Neuronal stem cell (in vitro differentiated cells): ENCODE measurements around the gene ZDHHC13.

Source experiments
- DNase-seq: peaks from one replicate; pipeline ENCODE4 v3.0.0-alpha.2; 2013; ENCODE audit warnings: low spot score
- H2AFZ ChIP-seq: one replicate; pipeline ENCODE4 v1.6.1; 2013; ENCODE audit warnings: mild to moderate bottlenecking, low read length, inconsistent platforms
- H2AK5ac ChIP-seq: 2 replicates; pipeline ENCODE4 v1.6.1; 2013; ENCODE audit warnings: low read depth, mild to moderate bottlenecking, inconsistent platforms, low read length, moderate library complexity, mixed read lengths
- H2BK120ac ChIP-seq: 2 replicates; pipeline ENCODE4 v1.6.1; 2013; ENCODE audit warnings: low read depth, mild to moderate bottlenecking, inconsistent platforms, low read length, moderate library complexity, mixed read lengths
- H2BK12ac ChIP-seq: one replicate; pipeline ENCODE4 v1.6.1; 2013; ENCODE audit warnings: low read length, inconsistent platforms
- H2BK15ac ChIP-seq: 2 replicates; pipeline ENCODE4 v1.6.1; 2013; ENCODE audit warnings: mild to moderate bottlenecking, low read length, inconsistent platforms, mixed read lengths
- H2BK5ac ChIP-seq: one replicate; pipeline ENCODE4 v1.6.1; 2013; ENCODE audit warnings: inconsistent platforms, mild to moderate bottlenecking, low read length, moderate library complexity
- H3K14ac ChIP-seq: one replicate; pipeline ENCODE4 v1.6.1; 2013; ENCODE audit warnings: low read length, inconsistent platforms
- H3K18ac ChIP-seq: 2 replicates; pipeline ENCODE4 v1.6.1; 2013; ENCODE audit warnings: low read length, inconsistent platforms
- H3K23ac ChIP-seq: 2 replicates; pipeline ENCODE4 v1.6.1; 2013; ENCODE audit warnings: low read depth, mild to moderate bottlenecking, mixed read lengths, low read length, inconsistent platforms; ENCODE audit not compliant: poor library complexity
- H3K27ac ChIP-seq: replicated peaks from 3 replicates; pipeline ENCODE4 v1.5.1; 2013; ENCODE audit warnings: low read length, inconsistent platforms
- H3K27me3 ChIP-seq, 3 experiments: 2 replicates each; pipeline ENCODE4 v1.6.1; 2013; ENCODE audit warnings: low read length in 3 of 3, mild to moderate bottlenecking in 2 of 3, inconsistent platforms in 1 of 3, low read depth in 1 of 3, mixed read lengths in 1 of 3, moderate library complexity in 1 of 3; ENCODE audit not compliant: control insufficient read depth in 3 of 3, insufficient read depth in 3 of 3
- H3K36me3 ChIP-seq, 2 donors: replicated peaks in 1 of 2; 2 replicates each; pipeline ENCODE4 v1.6.1; 2013; ENCODE audit warnings: low read length in 2 of 2; ENCODE audit not compliant: control insufficient read depth in 2 of 2, insufficient read depth in 2 of 2
- H3K4ac ChIP-seq: 2 replicates; pipeline ENCODE4 v1.6.1; 2013; ENCODE audit warnings: inconsistent platforms, mild to moderate bottlenecking, low read length, moderate library complexity
- H3K4me1 ChIP-seq, 2 donors: 1 replicate in 1 of 2; 2 replicates in 1 of 2; pipeline ENCODE4 v1.6.1; 2013; ENCODE audit warnings: low read length in 2 of 2, low read depth in 1 of 2; ENCODE audit not compliant: control insufficient read depth in 2 of 2, insufficient read depth in 1 of 2
- H3K4me2 ChIP-seq: one replicate; pipeline ENCODE4 v1.6.1; 2013; ENCODE audit warnings: mild to moderate bottlenecking, low read length, inconsistent platforms; ENCODE audit not compliant: insufficient read depth, poor library complexity, severe bottlenecking
- H3K4me3 ChIP-seq, 2 donors: 2 replicates each; pipeline ENCODE4 v1.5.1; 2013; ENCODE audit warnings: low read length in 2 of 2, mild to moderate bottlenecking in 2 of 2, inconsistent platforms in 1 of 2, moderate library complexity in 1 of 2
- H3K79me1 ChIP-seq: one replicate; pipeline ENCODE4 v1.6.1; 2013; ENCODE audit warnings: low read depth, mild to moderate bottlenecking, inconsistent platforms, low read length, moderate library complexity
- H3K9ac ChIP-seq: one replicate; pipeline ENCODE4 v1.6.1; 2013; ENCODE audit warnings: mild to moderate bottlenecking, low read depth, low read length, inconsistent platforms; ENCODE audit not compliant: poor library complexity
- H3K9me3 ChIP-seq, 2 donors: replicated peaks in 1 of 2; 2 replicates each; pipeline versions ENCODE3 to v1.6.1; 2013; ENCODE audit warnings: low read length in 2 of 2, mild to moderate bottlenecking in 2 of 2, inconsistent platforms in 1 of 2, low read depth in 1 of 2, mixed read lengths in 1 of 2, moderate library complexity in 1 of 2; ENCODE audit not compliant: control insufficient read depth in 2 of 2, insufficient read depth in 1 of 2
- H4K8ac ChIP-seq: one replicate; pipeline ENCODE4 v1.6.1; 2013; ENCODE audit warnings: low read depth, mild to moderate bottlenecking, inconsistent platforms, low read length, moderate library complexity
- H4K91ac ChIP-seq: one replicate; pipeline ENCODE4 v1.6.1; 2013; ENCODE audit warnings: low read length, low read depth, mild to moderate bottlenecking, inconsistent platforms; ENCODE audit not compliant: poor library complexity
- WGBS, 2 donors: extraction: QIAGEN DNeasy Blood & Tissue Kit; methylation state at CpG; one replicate each; pipeline ENCODE4 v1.1.7; 2013; ENCODE audit warnings: missing lambda C conversion rate in 2 of 2, mixed read lengths in 1 of 2; ENCODE audit not compliant: insufficient read length in 2 of 2, insufficient replicate concordance in 1 of 2; ENCODE audit errors: extremely low coverage in 2 of 2; 5-methylcytosine and 5-hydroxymethylcytosine counted together

Gene ZDHHC13

DNA sequence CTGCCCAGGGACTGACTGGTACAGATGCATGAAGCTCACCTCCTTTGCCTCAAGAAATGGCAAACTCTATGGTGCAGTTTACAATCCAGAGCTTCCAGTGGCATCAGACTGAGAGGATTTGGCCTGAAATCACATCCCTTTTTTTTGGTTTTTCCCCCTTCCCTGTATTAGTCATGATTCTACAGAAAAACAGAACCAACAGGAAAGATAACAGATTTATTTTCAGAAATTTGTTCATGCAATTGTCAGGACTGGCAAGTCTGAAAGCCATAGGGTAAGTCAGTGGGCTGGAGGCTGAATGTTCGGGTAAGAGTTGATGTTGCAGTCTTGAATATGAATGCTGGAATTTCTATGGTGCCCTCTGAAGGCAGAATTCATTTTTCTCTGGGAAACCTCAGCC lies 12.0 kb upstream of the ZDHHC13 start:
- Histone ChIP-seq H3K27ac (no peak overlapping the region), H3K9ac (no peak overlapping the region), H2AFZ (no peak overlapping the region), H3K36me3 (no peaks in the 10 kb centered on the region), H3K4me2 (no peak overlapping the region), H3K4me1 (no peaks in the 10 kb centered on the region), H3K18ac (no peak overlapping the region), H3K9me3 (peaks cover 0 to 4% of the 10 kb centered on the region in 2 donors), H3K4me3 (no peak overlapping the region), H2BK12ac (no peak overlapping the region), H2BK5ac (no peak overlapping the region), H4K91ac (no peak overlapping the region), H2BK120ac (no peak overlapping the region), H3K4ac (no peak overlapping the region), H3K14ac (no peak overlapping the region), H2AK5ac (no peak overlapping the region), H3K79me1 (no peaks in the 10 kb centered on the region), H4K8ac (no peak overlapping the region), H3K23ac (no peak overlapping the region), H2BK15ac (no peak overlapping the region), H3K27me3 (peaks cover 0 to 72% (median 0%) of the 10 kb centered on the region in 3 experiments)
- DNase-seq = no peak
- no CpG with 5 or more reads among the region's 1 CpG for WGBS, 2 donors

DNA sequence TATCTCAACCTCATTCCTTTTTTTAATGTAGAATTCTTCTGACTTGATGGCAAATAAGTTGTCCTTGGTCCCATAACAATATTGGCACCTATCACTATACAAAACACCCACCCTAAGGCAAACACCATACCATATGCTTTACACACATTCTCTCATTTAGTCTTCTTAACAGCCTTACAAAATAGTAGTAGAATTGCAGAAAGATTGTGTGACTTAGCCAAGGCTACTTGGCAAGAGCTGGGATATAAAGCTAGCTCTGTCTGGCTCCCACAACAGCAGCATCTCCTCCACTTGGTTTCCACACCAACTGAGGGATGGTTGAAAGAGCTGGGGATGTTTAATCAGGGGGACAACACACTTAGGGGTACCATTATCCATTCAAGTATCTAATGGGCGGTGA lies 9.8 kb upstream of the ZDHHC13 start:
- Histone ChIP-seq H3K27me3 (peaks cover 0 to 81% (median 0%) of the 10 kb centered on the region in 3 experiments), H3K9ac (no peak overlapping the region), H2BK120ac (no peak overlapping the region), H3K4me1 (no peaks in the 10 kb centered on the region), H3K18ac (no peak overlapping the region), H3K36me3 (no peaks in the 10 kb centered on the region), H3K23ac (no peak overlapping the region), H3K9me3 (no peaks in the 10 kb centered on the region), H3K14ac (no peak overlapping the region), H2BK12ac (no peak overlapping the region), H3K27ac (no peak overlapping the region), H4K91ac (no peak overlapping the region), H4K8ac (no peak overlapping the region), H3K79me1 (no peaks in the 10 kb centered on the region), H2AK5ac (no peak overlapping the region), H2BK5ac (no peak overlapping the region), H3K4me2 (no peak overlapping the region), H2BK15ac (no peak overlapping the region), H2AFZ (no peak overlapping the region), H3K4me3 (no peak overlapping the region), H3K4ac (no peak overlapping the region)
- no CpG with 5 or more reads among the region's 1 CpG for WGBS, 2 donors
- DNase-seq = no peak

DNA sequence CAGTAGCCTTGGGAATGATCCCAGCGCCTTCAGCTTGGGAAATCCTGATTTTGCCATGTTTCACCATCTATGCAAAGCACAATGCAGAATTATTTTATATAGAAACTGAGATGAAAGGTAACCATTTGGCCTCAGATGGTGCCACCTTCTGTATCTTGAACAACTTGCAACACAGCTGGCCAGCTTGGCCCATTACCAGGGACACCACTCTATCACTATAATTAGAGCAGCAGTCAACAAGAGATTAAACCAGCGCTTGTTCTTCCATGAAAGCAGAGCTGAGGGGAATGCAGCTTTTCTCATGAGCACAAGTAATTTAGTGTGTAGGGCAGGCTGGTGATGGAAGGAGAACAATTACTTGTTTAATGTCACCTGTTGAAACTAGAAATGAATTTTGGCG lies 6.7 kb upstream of the ZDHHC13 start:
- H2AK5ac ChIP-seq = no peak overlapping the region
- WGBS, 2 donors = no CpG with 5 or more reads among the region's 3 CpGs
- H3K79me1 ChIP-seq = no peaks in the 10 kb centered on the region
- H3K9me3 ChIP-seq = no peaks in the 10 kb centered on the region
- H3K9ac ChIP-seq = no peak overlapping the region
- H3K4me3 ChIP-seq = no peak overlapping the region
- no peak overlapping the region for H2BK12ac ChIP-seq
- no peak overlapping the region for H3K4ac ChIP-seq
- no peak overlapping the region for H4K8ac ChIP-seq
- H2BK120ac ChIP-seq = no peak overlapping the region
- H3K4me2 ChIP-seq = no peak overlapping the region
- H2AFZ ChIP-seq = no peak overlapping the region
- no peak overlapping the region for H2BK5ac ChIP-seq
- no peak overlapping the region for H3K23ac ChIP-seq
- H3K36me3 ChIP-seq = no peaks in the 10 kb centered on the region
- no peak overlapping the region for H2BK15ac ChIP-seq
- H3K27me3 ChIP-seq = peaks cover 0 to 81% (median 0%) of the 10 kb centered on the region in 3 experiments
- H3K4me1 ChIP-seq = no peaks in the 10 kb centered on the region
- H3K18ac ChIP-seq = no peak overlapping the region
- DNase-seq = no peak
- H4K91ac ChIP-seq = no peak overlapping the region
- no peak overlapping the region for H3K14ac ChIP-seq
- H3K27ac ChIP-seq = no peak overlapping the region

DNA sequence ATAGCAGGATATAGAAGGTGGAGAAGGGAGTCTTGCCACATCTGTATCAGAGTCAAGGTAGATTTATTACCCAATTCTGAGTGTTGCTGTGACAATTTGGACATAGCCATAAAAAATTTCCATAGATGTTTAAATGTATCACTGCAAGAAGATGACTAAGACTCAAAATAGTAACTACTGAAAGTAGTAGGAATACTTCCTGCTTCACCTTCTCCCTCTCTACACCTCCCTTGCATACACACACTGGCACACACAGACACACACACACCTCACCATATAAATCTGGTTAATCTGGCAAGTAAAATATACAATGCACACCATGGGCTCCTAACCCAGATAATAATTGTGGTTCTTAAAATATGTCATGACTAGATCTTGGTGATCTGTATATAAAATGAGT lies 5.2 kb upstream of the ZDHHC13 start:
- no peak overlapping the region for H4K8ac ChIP-seq
- H4K91ac ChIP-seq = no peak overlapping the region
- H3K4me2 ChIP-seq = no peak overlapping the region
- no peak overlapping the region for H3K4ac ChIP-seq
- DNase-seq = no peak
- H3K27me3 ChIP-seq = peaks cover 0 to 70% (median 0%) of the 10 kb centered on the region in 3 experiments
- H3K36me3 ChIP-seq = no peaks in the 10 kb centered on the region
- H2BK15ac ChIP-seq = no peak overlapping the region
- H3K9ac ChIP-seq = no peak overlapping the region
- H3K14ac ChIP-seq = no peak overlapping the region
- no peak overlapping the region for H3K23ac ChIP-seq
- H2BK12ac ChIP-seq = no peak overlapping the region
- H2AFZ ChIP-seq = no peak overlapping the region
- H2BK120ac ChIP-seq = no peak overlapping the region
- no peak overlapping the region for H3K18ac ChIP-seq
- no peak overlapping the region for H2BK5ac ChIP-seq
- H3K4me1 ChIP-seq = no peaks in the 10 kb centered on the region
- H3K9me3 ChIP-seq = no peaks in the 10 kb centered on the region
- H2AK5ac ChIP-seq = no peak overlapping the region
- no peak overlapping the region for H3K4me3 ChIP-seq
- no peaks in the 10 kb centered on the region for H3K79me1 ChIP-seq
- no peak overlapping the region for H3K27ac ChIP-seq
